GM23248 (cell line): Measurements from ENCODE around the gene GLYATL3. TPM values are rescaled to one million over a fixed set of nuclear protein-coding genes. Genes with fewer than 3 reads are reported as not detected.

Experiments
- DNase-seq: peaks from one replicate; pipeline ENCODE4 v3.0.0-alpha.2; 2015
- H2AFZ ChIP-seq: fragments of 200-600 bp; sonication (generic); 2 replicates; pipeline ENCODE4 v1.6.1; 2016; ENCODE audit warnings: antibody characterized with exemption
- H3F3A ChIP-seq: fragments of 200-600 bp; sonication (generic); 2 replicates; pipeline ENCODE4 v1.6.1; 2016; ENCODE audit warnings: mild to moderate bottlenecking, antibody characterized with exemption, mixed run types; ENCODE audit not compliant: insufficient read depth
- H3K27ac ChIP-seq: fragments of 200-600 bp; sonication (generic); 2 replicates; pipeline ENCODE4 v1.5.1; 2016; ENCODE audit warnings: mild to moderate bottlenecking
- H3K27me3 ChIP-seq: fragments of 200-600 bp; sonication (generic); replicated peaks from 2 replicates; pipeline ENCODE4 v1.6.1; 2016; ENCODE audit warnings: mild to moderate bottlenecking; ENCODE audit not compliant: insufficient read depth
- H3K36me3 ChIP-seq: fragments of 200-600 bp; sonication (generic); 2 replicates; pipeline ENCODE4 v1.6.1; 2016; ENCODE audit warnings: low read depth, mild to moderate bottlenecking
- H3K4me1 ChIP-seq: fragments of 200-600 bp; sonication (generic); 2 replicates; pipeline ENCODE4 v1.6.1; 2016; ENCODE audit warnings: mild to moderate bottlenecking; ENCODE audit not compliant: insufficient read depth
- H3K4me2 ChIP-seq: fragments of 200-600 bp; sonication (generic); one replicate; pipeline ENCODE4 v1.6.1; 2016; ENCODE audit warnings: mild to moderate bottlenecking; ENCODE audit not compliant: unreplicated experiment
- H3K4me3 ChIP-seq: fragments of 200-600 bp; sonication (generic); 2 replicates; pipeline ENCODE4 v1.5.1; 2016; ENCODE audit warnings: mild to moderate bottlenecking
- H3K79me2 ChIP-seq: fragments of 200-600 bp; sonication (generic); 2 replicates; pipeline ENCODE4 v1.6.1; 2016; ENCODE audit warnings: mild to moderate bottlenecking; ENCODE audit not compliant: insufficient read depth
- H3K9ac ChIP-seq: fragments of 200-600 bp; sonication (generic); 2 replicates; pipeline ENCODE4 v1.6.1; 2016; ENCODE audit warnings: mild to moderate bottlenecking
- H3K9me2 ChIP-seq: fragments of 200-600 bp; sonication (generic); 2 replicates; pipeline ENCODE4 v1.6.1; 2016; ENCODE audit warnings: mixed run types, mild to moderate bottlenecking, moderate library complexity; ENCODE audit not compliant: insufficient read depth
- H3K9me3 ChIP-seq: fragments of 200-600 bp; sonication (generic); one replicate; pipeline ENCODE4 v1.6.1; 2017; ENCODE audit warnings: low read depth
- H4K20me1 ChIP-seq: fragments of 200-600 bp; sonication (generic); 2 replicates; pipeline ENCODE4 v1.6.0; 2016; ENCODE audit not compliant: insufficient read depth
- EZH2 ChIP-seq: fragments of 200-600 bp; sonication (generic); IDR thresholded peaks from 2 replicates; pipeline ENCODE4 v1.6.1; 2018; ENCODE audit warnings: antibody characterized with exemption, mild to moderate bottlenecking; ENCODE audit not compliant: insufficient read depth, poor library complexity, severe bottlenecking
- EZH2phosphoT487 ChIP-seq: fragments of 200-600 bp; sonication (generic); IDR thresholded peaks from 2 replicates; pipeline ENCODE4 v1.6.1; 2018; ENCODE audit warnings: antibody characterized with exemption, moderate library complexity, mild to moderate bottlenecking, low read depth; ENCODE audit not compliant: insufficient read depth
- WGBS, 2 experiments: methylation state at CpG; one replicate each; pipeline ENCODE4 v1.1.6; 2015 to 2017; ENCODE audit warnings: low lambda C conversion rate in 2 of 2, low coverage in 1 of 2; ENCODE audit errors: missing lambda C conversion rate in 2 of 2; 5-methylcytosine and 5-hydroxymethylcytosine counted together
- in situ Hi-C: fragments of 300-500 bp; cut with MboI; formaldehyde crosslinking; loops from 2 replicates; pipeline ENCODE4 v1.15.0; 2020
- polyA plus RNA-seq: library from polyadenylated mRNA; unstranded; fragments of >200 nt; fragmentation: Nextera tagmentation; extraction: Ambion mirVana; gene quantifications from 2 replicates; pipeline ENCODE4 v1.2.1, GENCODE V29; 2016
- total RNA-seq: library from RNA; depleted of rRNA; stranded (reverse); fragments of >200 nt; shearing (Covaris generic); gene quantifications from 2 replicates; pipeline ENCODE4 v1.2.3, GENCODE V29; 2014

The GLYATL3 gene
- total and polyA plus RNA-seq, 2 experiments from 2014 or later = not detected

DNA sequence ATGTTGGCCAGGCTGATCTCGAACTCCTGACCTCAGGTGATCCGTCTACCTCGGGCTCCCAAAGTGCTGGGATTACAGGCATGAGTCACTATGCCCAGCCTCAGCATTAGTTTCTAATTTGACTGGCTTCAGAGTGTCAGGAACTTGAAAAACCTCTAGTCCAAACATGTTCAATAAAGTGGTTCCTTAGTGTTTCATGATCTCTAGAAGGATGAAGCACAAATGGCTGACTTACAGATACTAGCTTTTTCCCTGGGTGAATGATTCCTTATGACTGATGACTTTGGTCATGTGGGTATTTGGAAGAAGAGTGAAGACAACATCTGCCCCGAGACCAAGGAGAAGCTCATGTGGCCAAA is 16.4 kb downstream of the GLYATL3 start:
- 34 to 52% methylated on average over 4 of the region's 4 CpGs for WGBS, 2 experiments
- in situ Hi-C loops = no loop called here

DNA sequence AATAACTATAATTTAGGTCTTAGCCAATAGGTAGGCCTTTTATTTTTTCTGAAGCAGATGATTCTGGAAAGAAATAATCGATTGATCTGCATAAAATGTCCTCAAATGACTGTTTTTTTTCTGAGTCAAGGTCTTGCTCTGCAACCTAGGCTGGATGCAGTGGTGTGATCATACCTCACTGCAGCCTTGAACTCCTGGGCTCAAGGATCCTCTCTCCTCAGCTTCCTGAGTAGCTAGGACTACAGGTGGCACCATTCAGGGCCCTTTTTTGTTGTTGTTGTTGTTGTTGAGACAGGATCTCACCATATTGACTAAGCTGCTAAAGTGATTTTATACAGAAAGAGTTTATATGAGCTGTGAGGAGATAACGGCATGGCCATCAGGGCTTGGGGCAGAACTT is 18.2 kb downstream of the GLYATL3 start:
- no peak overlapping the region for H3K9ac ChIP-seq
- in situ Hi-C loops = no loop called here

More for the DNA sequence above, 16.4 kb downstream of the GLYATL3 start:
- Histone ChIP-seq H4K20me1 (no peaks in the 10 kb centered on the region), H3K36me3 (no peaks in the 10 kb centered on the region), H3K4me3 (no peak overlapping the region), H3K9me2 (no peaks in the 10 kb centered on the region), H2AFZ (no peak overlapping the region), H3K4me1 (no peaks in the 10 kb centered on the region), H3F3A (no peaks in the 10 kb centered on the region), H3K9me3 (no peaks in the 10 kb centered on the region), H3K79me2 (no peaks in the 10 kb centered on the region), H3K4me2 (no peak overlapping the region), H3K27me3 (0 out of 2 replicates have a peak, but pooled peaks cover 6% of the 10 kb centered on the region), H3K27ac (no peak overlapping the region), H3K9ac (no peak overlapping the region)
- DNase-seq = no peak
- TF ChIP-seq EZH2phosphoT487 = no peak
- no peak for TF ChIP-seq EZH2

DNA sequence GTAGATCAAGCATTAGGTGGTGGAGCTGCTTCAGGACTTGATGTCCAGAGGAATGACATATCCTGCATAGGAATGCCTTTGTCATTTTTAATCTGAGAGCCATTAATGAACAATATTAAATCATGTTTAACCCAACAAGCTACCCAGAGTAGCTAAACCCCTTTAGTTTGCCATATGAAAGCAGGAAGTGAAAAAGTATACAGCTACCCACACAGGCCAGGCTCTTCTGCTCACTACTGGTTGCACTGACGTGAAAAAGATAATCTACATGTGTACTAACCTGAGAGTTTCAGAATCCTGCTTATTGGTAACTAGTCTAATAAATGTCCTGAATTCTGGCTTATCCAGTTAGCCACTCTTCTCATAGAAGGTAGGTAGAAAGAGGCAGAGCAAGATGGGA is 19.9 kb downstream of the GLYATL3 start:
- no peak overlapping the region for H2AFZ ChIP-seq
- no peaks in the 10 kb centered on the region for H3K9me3 ChIP-seq
- H3K9me2 ChIP-seq = no peaks in the 10 kb centered on the region
- TF ChIP-seq EZH2 = no peak
- TF ChIP-seq EZH2phosphoT487 = no peak
- no peak for DNase-seq
- 12 to 16% methylated on average over 1 of the region's 1 CpG for whole genome bisulfite sequencing, 2 experiments
- H3K4me3 ChIP-seq = no peak overlapping the region
- in situ Hi-C loops = no loop called here
- H3K27me3 ChIP-seq = peaks cover 30% of the 10 kb centered on the region
- no peak overlapping the region for H3K9ac ChIP-seq
- no peaks in the 10 kb centered on the region for H4K20me1 ChIP-seq
- no peaks in the 10 kb centered on the region for H3K36me3 ChIP-seq
- H3F3A ChIP-seq = no peaks in the 10 kb centered on the region
- H3K4me2 ChIP-seq = no peak overlapping the region
- H3K79me2 ChIP-seq = no peaks in the 10 kb centered on the region
- H3K27ac ChIP-seq = no peak overlapping the region
- H3K4me1 ChIP-seq = no peaks in the 10 kb centered on the region

More for the DNA sequence above, 18.2 kb downstream of the GLYATL3 start:
- Histone ChIP-seq H3F3A (no peaks in the 10 kb centered on the region), H3K79me2 (no peaks in the 10 kb centered on the region), H3K4me2 (no peak overlapping the region), H3K4me1 (no peaks in the 10 kb centered on the region), H3K4me3 (no peak overlapping the region), H3K9me2 (no peaks in the 10 kb centered on the region), H2AFZ (no peak overlapping the region), H3K9me3 (no peaks in the 10 kb centered on the region), H4K20me1 (no peaks in the 10 kb centered on the region), H3K36me3 (no peaks in the 10 kb centered on the region), H3K27me3 (peaks cover 20% of the 10 kb centered on the region), H3K27ac (no peak overlapping the region)
- 42 to 43% methylated on average over 2 of the region's 2 CpGs for WGBS, 2 experiments
- no peak for DNase-seq
- TF ChIP-seq EZH2 (no peak), EZH2phosphoT487 (no peak)

GRCh38 chr6:49522710-49523593 is 23.2 kb downstream of the GLYATL3 start:
- no peaks in the 10 kb centered on the region for H3K36me3 ChIP-seq
- no peaks in the 10 kb centered on the region for H3K9me2 ChIP-seq
- no peak for DNase-seq
- WGBS, 2 experiments = 44 to 50% methylated on average over 7 of the region's 7 CpGs
- no peaks in the 10 kb centered on the region for H4K20me1 ChIP-seq
- peaks cover 30% of the 10 kb centered on the region for H3K27me3 ChIP-seq
- H3K4me2 ChIP-seq = no peak overlapping the region
- no peaks in the 10 kb centered on the region for H3F3A ChIP-seq
- no peak overlapping the region for H3K9ac ChIP-seq
- TF ChIP-seq EZH2 = no peak
- TF ChIP-seq EZH2phosphoT487 = no peak
- H2AFZ ChIP-seq = no peak overlapping the region
- no peak overlapping the region for H3K27ac ChIP-seq
- H3K4me1 ChIP-seq = no peaks in the 10 kb centered on the region
- H3K9me3 ChIP-seq = no peaks in the 10 kb centered on the region
- no peaks in the 10 kb centered on the region for H3K79me2 ChIP-seq
- in situ Hi-C loops = no loop called here
- no peak overlapping the region for H3K4me3 ChIP-seq
